ENCODE data around the gene KHK.
"Not testable (repeated sequence)": the region's sequence is repeated elsewhere in the genome, so short reads cannot be mapped to it uniquely, and the experiment has no call there.

DNA sequence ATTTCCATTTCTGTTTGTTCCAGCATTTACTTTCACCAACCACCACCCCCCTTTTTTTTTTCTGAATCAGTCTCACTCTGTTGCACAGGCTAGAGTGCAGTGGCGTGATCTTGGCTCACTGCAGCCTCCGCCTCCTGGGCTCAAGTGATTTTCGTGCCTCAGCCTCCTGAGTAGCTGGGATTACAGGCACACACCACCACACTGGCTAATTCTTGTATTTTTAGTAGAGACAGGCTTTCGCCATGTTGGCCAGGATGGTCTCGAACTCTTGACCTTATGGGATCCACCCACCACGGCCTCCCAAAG, 11.1 kb upstream of the KHK start:
- TF ChIP-seq, protein P1, sequence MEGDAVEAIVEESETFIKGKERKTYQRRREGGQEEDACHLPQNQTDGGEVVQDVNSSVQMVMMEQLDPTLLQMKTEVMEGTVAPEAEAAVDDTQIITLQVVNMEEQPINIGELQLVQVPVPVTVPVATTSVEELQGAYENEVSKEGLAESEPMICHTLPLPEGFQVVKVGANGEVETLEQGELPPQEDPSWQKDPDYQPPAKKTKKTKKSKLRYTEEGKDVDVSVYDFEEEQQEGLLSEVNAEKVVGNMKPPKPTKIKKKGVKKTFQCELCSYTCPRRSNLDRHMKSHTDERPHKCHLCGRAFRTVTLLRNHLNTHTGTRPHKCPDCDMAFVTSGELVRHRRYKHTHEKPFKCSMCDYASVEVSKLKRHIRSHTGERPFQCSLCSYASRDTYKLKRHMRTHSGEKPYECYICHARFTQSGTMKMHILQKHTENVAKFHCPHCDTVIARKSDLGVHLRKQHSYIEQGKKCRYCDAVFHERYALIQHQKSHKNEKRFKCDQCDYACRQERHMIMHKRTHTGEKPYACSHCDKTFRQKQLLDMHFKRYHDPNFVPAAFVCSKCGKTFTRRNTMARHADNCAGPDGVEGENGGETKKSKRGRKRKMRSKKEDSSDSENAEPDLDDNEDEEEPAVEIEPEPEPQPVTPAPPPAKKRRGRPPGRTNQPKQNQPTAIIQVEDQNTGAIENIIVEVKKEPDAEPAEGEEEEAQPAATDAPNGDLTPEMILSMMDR (IDR thresholded peaks at IDR 0.05; ENCODE audit: low read depth, low read length), result not testable (repeated sequence)
- TF ChIP-seq EZH2phosphoT487 (IDR thresholded peaks at IDR 0.05; ENCODE audit: low read depth), result not testable (repeated sequence)
